NT2/D1 (cell line): Measurements from ENCODE around the gene SLC16A10.

ENCODE experiments used
- DNase-seq: peaks from one replicate; pipeline ENCODE4 v3.0.0-alpha.2; 2011; ENCODE audit warnings: low read depth, low spot score
- H3K27me3 ChIP-seq: 2 replicates; pipeline ENCODE4 v1.6.0; 2011; ENCODE audit warnings: mild to moderate bottlenecking; ENCODE audit not compliant: insufficient read length, insufficient read depth
- H3K36me3 ChIP-seq: 2 replicates; pipeline ENCODE4 v1.6.1; 2011; ENCODE audit warnings: mild to moderate bottlenecking, low read length, mixed read lengths; ENCODE audit not compliant: insufficient read depth, insufficient read length
- H3K4me1 ChIP-seq: 2 replicates; pipeline ENCODE4 v1.5.1; 2011; ENCODE audit not compliant: insufficient read depth, insufficient read length
- H3K4me3 ChIP-seq: 2 replicates; pipeline ENCODE4 v1.5.1; 2011; ENCODE audit warnings: low read depth; ENCODE audit not compliant: insufficient read length
- H3K9ac ChIP-seq: 2 replicates; pipeline ENCODE4 v1.6.0; 2011; ENCODE audit warnings: low read depth; ENCODE audit not compliant: insufficient read length
- H3K9me3 ChIP-seq: 2 replicates; pipeline ENCODE4 v1.5.1; 2011; ENCODE audit warnings: mild to moderate bottlenecking, low read length; ENCODE audit not compliant: insufficient read depth
- SUZ12 ChIP-seq: IDR thresholded peaks from 2 replicates; pipeline ENCODE4 v1.6.1; 2011; ENCODE audit not compliant: insufficient read length, insufficient read depth; ENCODE audit errors: extremely low read depth
- YY1 ChIP-seq: IDR thresholded peaks from 2 replicates; pipeline ENCODE4 v1.6.1; 2011; ENCODE audit not compliant: insufficient read length, insufficient read depth
- ZNF274 ChIP-seq: IDR thresholded peaks from 2 replicates; pipeline ENCODE4 v1.6.1; 2011; ENCODE audit warnings: mild to moderate bottlenecking, low read depth, low read length

Gene SLC16A10

GRCh38 chr6:111269401-111269970 is 182.2 kb downstream of the SLC16A10 start:
- DNase-seq = no peak
- Histone ChIP-seq H3K36me3 (peaks cover 54% of the 10 kb centered on the region), H3K27me3 (no peaks in the 10 kb centered on the region), H3K9ac (no peak overlapping the region), H3K9me3 (no peaks in the 10 kb centered on the region; the same call in 1 of the 2 replicates), H3K4me1 (no peaks in the 10 kb centered on the region), H3K4me3 (no peak overlapping the region)
- TF ChIP-seq SUZ12 = no peak
- TF ChIP-seq YY1 = no peak
- no peak for TF ChIP-seq ZNF274

- no peak for DNase-seq
- Histone ChIP-seq H3K4me3 (no peak overlapping the region), H3K4me1 (no peaks in the 10 kb centered on the region), H3K36me3 (peaks cover 60% of the 10 kb centered on the region), H3K9ac (no peak overlapping the region), H3K9me3 (no peaks in the 10 kb centered on the region; the same call in 1 of the 2 replicates), H3K27me3 (no peaks in the 10 kb centered on the region)
- TF ChIP-seq SUZ12 (no peak), ZNF274 (no peak), YY1 (no peak)
Measured at GRCh38 chr6:111270121-111270520, 182.8 kb downstream of the SLC16A10 start.

- peaks cover 4% of the 10 kb centered on the region; the same call in 1 of the 2 replicates for H3K9me3 ChIP-seq
- H3K27me3 ChIP-seq = no peaks in the 10 kb centered on the region
Measured at GRCh38 chr6:111274593-111275217, 187.4 kb downstream of the SLC16A10 start.

GRCh38 chr6:111276335-111276734 is 189.0 kb downstream of the SLC16A10 start:
- Histone ChIP-seq H3K4me3 (no peak overlapping the region), H3K9ac (no peak overlapping the region), H3K36me3 (peaks cover 54% of the 10 kb centered on the region), H3K9me3 (peaks cover 8% of the 10 kb centered on the region; the same call in 1 of the 2 replicates), H3K4me1 (no peaks in the 10 kb centered on the region), H3K27me3 (no peaks in the 10 kb centered on the region)
- no peak for TF ChIP-seq YY1
- TF ChIP-seq ZNF274 = no peak
- no peak for TF ChIP-seq SUZ12
- DNase-seq = no peak

More at GRCh38 chr6:111274593-111275217, 187.4 kb downstream of the SLC16A10 start:
- TF ChIP-seq ZNF274 (no peak), YY1 (no peak), SUZ12 (no peak)
- no peaks in the 10 kb centered on the region for H3K4me1 ChIP-seq
- peaks cover 57% of the 10 kb centered on the region for H3K36me3 ChIP-seq
- no peak for DNase-seq
- H3K4me3 ChIP-seq = no peak overlapping the region
- no peak overlapping the region for H3K9ac ChIP-seq

- no peaks in the 10 kb centered on the region for H3K4me1 ChIP-seq
- peaks cover 54% of the 10 kb centered on the region for H3K36me3 ChIP-seq
Measured at GRCh38 chr6:111276736-111277135, 189.4 kb downstream of the SLC16A10 start.

GRCh38 chr6:111277819-111278218 is 190.5 kb downstream of the SLC16A10 start:
- H3K36me3 ChIP-seq = peaks cover 54% of the 10 kb centered on the region
- no peak overlapping the region for H3K4me3 ChIP-seq
- no peaks in the 10 kb centered on the region for H3K27me3 ChIP-seq
- no peaks in the 10 kb centered on the region for H3K4me1 ChIP-seq
- no peak for DNase-seq
- no peak overlapping the region for H3K9ac ChIP-seq
- TF ChIP-seq SUZ12 = no peak
- TF ChIP-seq ZNF274 = no peak
- TF ChIP-seq YY1 = no peak
- H3K9me3 ChIP-seq = peaks cover 20% of the 10 kb centered on the region

More at GRCh38 chr6:111276736-111277135, 189.4 kb downstream of the SLC16A10 start:
- DNase-seq = no peak
- no peak overlapping the region for H3K4me3 ChIP-seq
- no peaks in the 10 kb centered on the region for H3K27me3 ChIP-seq
- H3K9me3 ChIP-seq = peaks cover 9% of the 10 kb centered on the region
- TF ChIP-seq ZNF274 (no peak), YY1 (no peak), SUZ12 (no peak)
- H3K9ac ChIP-seq = no peak overlapping the region

- no peak for TF ChIP-seq YY1
- no peak for TF ChIP-seq SUZ12
- TF ChIP-seq ZNF274 = no peak
- Histone ChIP-seq H3K9me3 (peaks cover 28% of the 10 kb centered on the region), H3K27me3 (no peaks in the 10 kb centered on the region), H3K9ac (no peak overlapping the region), H3K36me3 (peaks cover 51% of the 10 kb centered on the region), H3K4me1 (peaks cover 3% of the 10 kb centered on the region), H3K4me3 (no peak overlapping the region)
- DNase-seq = no peak
Measured at GRCh38 chr6:111278731-111279130, 191.4 kb downstream of the SLC16A10 start.
